A673 (cell line): ENCODE results near the gene PIGB. TPM values are rescaled to one million over a fixed set of nuclear protein-coding genes. Genes with fewer than 3 reads are reported as not detected.

ENCODE experiments used
- BruUV-seq: library from RNA; stranded (reverse); fragments of 400-500 nt; replicated peaks from 2 replicates; lab custom pipeline; 2021; lab: Mats Ljungman, UMichigan
- CTCF ChIA-PET: fragments of 300-600 bp; sonication (Branson Sonifier 250); formaldehyde crosslinking; loops from one replicate; lab custom pipeline; 2022; ENCODE audit warnings: antibody characterized with exemption; lab: Charles Lee
- POLR2A ChIA-PET: fragments of 300-600 bp; sonication (Branson Sonifier 250); formaldehyde crosslinking; loops from one replicate; lab custom pipeline; 2022; ENCODE audit warnings: antibody characterized with exemption; ENCODE audit not compliant: low non-redundant PET; lab: Charles Lee
- DNase-seq: peaks from one replicate; pipeline ENCODE4 v3.0.0-alpha.2; 2015; ENCODE audit warnings: low spot score
- H3K27ac ChIP-seq: fragments of 200-600 bp; sonication (generic); 2 replicates; pipeline ENCODE4 v1.5.1; 2016; ENCODE audit warnings: mixed run types, low read depth, mild to moderate bottlenecking, mixed read lengths, antibody characterized with exemption, low read length; ENCODE audit not compliant: poor library complexity, severe bottlenecking
- H3K27me3 ChIP-seq: fragments of 200-600 bp; sonication (generic); replicated peaks from 2 replicates; pipeline ENCODE4 v1.6.1; 2017; ENCODE audit warnings: mixed run types, low read depth, mild to moderate bottlenecking, mixed read lengths, antibody characterized with exemption, low read length; ENCODE audit not compliant: insufficient read depth, poor library complexity
- H3K36me3 ChIP-seq: fragments of 200-600 bp; sonication (generic); 2 replicates; pipeline ENCODE4 v1.6.1; 2016; ENCODE audit warnings: mixed run types, mild to moderate bottlenecking, mixed read lengths, antibody characterized with exemption, low read length; ENCODE audit not compliant: insufficient read depth, poor library complexity, severe bottlenecking
- H3K4me1 ChIP-seq: fragments of 200-600 bp; sonication (generic); 2 replicates; pipeline ENCODE4 v1.6.1; 2017; ENCODE audit warnings: mixed run types, mild to moderate bottlenecking, mixed read lengths, antibody characterized with exemption, low read length; ENCODE audit not compliant: insufficient read depth, poor library complexity, severe bottlenecking
- H3K4me3 ChIP-seq: fragments of 200-600 bp; sonication (generic); 2 replicates; pipeline ENCODE4 v1.5.1; 2016; ENCODE audit warnings: low read depth, mixed run types, mild to moderate bottlenecking, mixed read lengths, low read length; ENCODE audit not compliant: poor library complexity, severe bottlenecking
- H3K9me3 ChIP-seq: fragments of 200-600 bp; sonication (generic); 2 replicates; pipeline ENCODE4 v1.6.1; 2016; ENCODE audit warnings: mixed run types, low read depth, mild to moderate bottlenecking, mixed read lengths, antibody characterized with exemption, low read length; ENCODE audit not compliant: poor library complexity, severe bottlenecking
- CTCF ChIP-seq: fragments of 300-800, 200-600 bp; sonication (generic); conservative IDR thresholded peaks from 2 replicates; pipeline ENCODE4 v1.5.1; 2017; ENCODE audit warnings: low read depth, mild to moderate bottlenecking, antibody characterized with exemption, low read length, moderate library complexity, mixed read lengths
- EZH2 ChIP-seq: fragments of 200-600 bp; sonication (generic); IDR thresholded peaks from 2 replicates; pipeline ENCODE4 v1.6.1; 2017; ENCODE audit warnings: borderline replicate concordance, low read depth, mild to moderate bottlenecking, mixed read lengths, antibody characterized with exemption, low read length; ENCODE audit not compliant: poor library complexity, severe bottlenecking
- intact Hi-C: fragments of 100-400 bp; cut with micrococcal nuclease; formaldehyde crosslinking; loops from one replicate; pipeline ENCODE4 v1.10.0; 2022; ENCODE audit not compliant: unreplicated experiment
- microRNA-seq: library from miRNA; unstranded; fragments of <30 nt; microRNA quantifications from one replicate; pipeline ENCODE4 v1.2.0, GENCODE V29; 2021
- total RNA-seq: library from RNA; stranded (reverse); gene quantifications from 2 replicates; pipeline ENCODE4 v1.2.3, GENCODE V29; 2021

PIGB gene
- total RNA-seq, 1 experiment from 2014 or later: 8.3 TPM

GRCh38 chr15:55403531-55403930 lies 84.5 kb downstream of the PIGB start:
- Histone ChIP-seq H3K4me1 (peaks cover 34% of the 10 kb centered on the region), H3K27me3 (no peaks in the 10 kb centered on the region), H3K36me3 (no peaks in the 10 kb centered on the region), H3K9me3 (no peaks in the 10 kb centered on the region), H3K27ac (peak overlapping the region; percentile 87), H3K4me3 (no peak overlapping the region)
- intact Hi-C loops: no loop called here
- BruUV-seq: no TSS peak
- ChIA-PET POLR2A (no interaction called here), CTCF (no interaction called here)
- no peak for TF ChIP-seq CTCF
- no peak for TF ChIP-seq EZH2
- peak; percentile 49 for DNase-seq

Small RNA genes lying within 50 kb of the gene (microRNA-seq; reads per million reads assigned to microRNA genes)
- 313 reads per million, percentile 73 among the genes with 10 or more reads in this experiment for gene MIR628

Other genes with a start within 250 kb of the PIGB start
- gene RSL24D1, start 122.3 kb upstream of the PIGB start, total RNA-seq: 111 and 118 TPM in 2 replicates
- 1.7 and 1.8 TPM in 2 replicates for gene RAB27A, start 29.4 kb upstream of the PIGB start, total RNA-seq
- gene PIGBOS1, start 99 bp upstream of the PIGB start, total RNA-seq: 13.3 and 14.3 TPM in 2 replicates
- 27.5 and 31.9 TPM in 2 replicates for gene CCPG1, start 89.1 kb downstream of the PIGB start, total RNA-seq
- 0.86 and 1.7 TPM in 2 replicates for gene PIERCE2, start 89.3 kb downstream of the PIGB start, total RNA-seq
- 3.3 and 4.3 TPM in 2 replicates for gene DNAAF4, start 189.0 kb downstream of the PIGB start, total RNA-seq